GM19467 (cell line): ENCODE results near the gene NRM.
"Not testable (repeated sequence)": the region's sequence is repeated elsewhere in the genome, so short reads cannot be mapped to it uniquely, and the experiment has no call there.

Experiments used
- ATAC-seq: cut with Tn5 transposase; IDR thresholded peaks from one replicate; pipeline ENCODE4 v1.9.1; 2021; ENCODE audit warnings: mild to moderate bottlenecking, moderate library complexity; ENCODE audit not compliant: unreplicated experiment

Gene NRM, protein sequence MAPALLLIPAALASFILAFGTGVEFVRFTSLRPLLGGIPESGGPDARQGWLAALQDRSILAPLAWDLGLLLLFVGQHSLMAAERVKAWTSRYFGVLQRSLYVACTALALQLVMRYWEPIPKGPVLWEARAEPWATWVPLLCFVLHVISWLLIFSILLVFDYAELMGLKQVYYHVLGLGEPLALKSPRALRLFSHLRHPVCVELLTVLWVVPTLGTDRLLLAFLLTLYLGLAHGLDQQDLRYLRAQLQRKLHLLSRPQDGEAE

DNA sequence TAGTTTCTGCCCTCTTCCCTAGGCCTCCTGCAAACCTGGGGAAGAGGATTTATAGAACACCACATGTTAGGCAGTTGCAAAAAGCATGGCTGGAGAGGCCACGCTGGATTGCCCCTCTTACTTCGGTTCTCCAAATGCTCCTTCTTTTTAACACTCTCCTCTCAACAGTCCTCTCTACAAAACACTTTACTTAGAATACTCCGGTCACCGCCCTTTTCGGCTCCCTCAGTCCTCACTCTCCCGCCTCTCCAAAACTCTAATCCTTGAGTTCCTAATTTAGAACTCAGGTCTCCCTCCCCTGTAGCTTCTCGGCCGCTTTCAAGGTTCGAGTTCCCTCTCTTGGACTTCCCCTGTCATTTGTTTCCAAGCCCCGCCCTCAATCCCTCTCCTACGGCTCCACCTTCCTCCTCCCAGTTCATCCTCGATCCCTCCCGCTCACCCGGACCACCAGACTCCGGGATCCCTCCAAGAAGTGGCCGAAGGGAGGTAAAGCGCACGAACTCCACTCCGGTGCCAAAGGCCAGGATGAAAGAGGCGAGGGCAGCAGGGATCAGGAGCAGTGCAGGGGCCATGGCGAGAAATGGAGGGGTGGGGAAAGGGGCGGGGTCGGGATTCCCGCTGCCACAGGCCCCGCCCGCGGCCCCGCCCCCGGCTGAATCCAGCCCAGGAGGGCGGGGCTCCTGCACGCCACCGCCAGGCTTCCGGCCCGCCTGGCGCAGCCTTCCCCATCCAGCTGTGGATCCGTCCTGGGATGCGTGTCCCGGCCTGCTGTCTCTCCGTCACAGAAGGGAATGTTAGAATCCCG lies at the start of gene NRM:
TSS of gene NRM (minus strand) at position 582 of the 805 bp plus-strand sequence. CDS start at position 572, 10 bp downstream.
- peak; percentile 24 for ATAC-seq

DNA sequence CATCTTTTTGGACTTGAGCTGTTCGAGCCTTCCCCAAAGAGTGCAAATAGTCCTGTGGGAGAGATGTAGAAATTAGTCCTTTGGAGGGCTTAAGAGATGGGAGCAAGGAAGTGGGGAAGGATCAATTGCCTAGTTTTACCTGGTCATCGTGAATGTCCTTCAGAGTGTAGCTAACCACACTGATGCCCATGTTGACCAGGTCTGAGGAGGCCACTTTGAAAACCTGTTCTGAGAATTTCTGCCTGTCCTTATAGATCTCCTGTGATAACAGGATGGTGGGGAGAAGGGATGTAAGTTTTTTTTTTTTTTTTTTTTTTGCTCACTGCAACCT lies 49.7 kb upstream of the NRM start:
- no peak for ATAC-seq

DNA sequence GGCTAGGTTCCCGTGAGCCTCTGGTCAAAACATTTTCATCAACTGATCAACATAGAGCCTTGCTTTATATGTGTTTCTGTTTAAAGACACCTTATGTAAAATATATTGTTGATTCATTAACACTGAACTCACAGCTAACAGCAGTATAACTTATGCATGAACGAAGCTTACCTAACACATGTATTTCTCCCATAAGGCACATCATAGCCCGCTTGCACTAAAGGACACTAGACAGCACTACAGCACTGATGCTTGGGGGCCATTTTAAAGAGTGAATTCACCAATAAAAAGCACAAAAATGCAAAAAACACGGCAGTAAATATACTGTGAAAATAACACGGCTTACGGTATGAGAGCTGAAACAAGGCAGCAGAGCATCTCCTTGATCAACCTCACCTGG lies 47.7 kb upstream of the NRM start:
- no peak for ATAC-seq

DNA sequence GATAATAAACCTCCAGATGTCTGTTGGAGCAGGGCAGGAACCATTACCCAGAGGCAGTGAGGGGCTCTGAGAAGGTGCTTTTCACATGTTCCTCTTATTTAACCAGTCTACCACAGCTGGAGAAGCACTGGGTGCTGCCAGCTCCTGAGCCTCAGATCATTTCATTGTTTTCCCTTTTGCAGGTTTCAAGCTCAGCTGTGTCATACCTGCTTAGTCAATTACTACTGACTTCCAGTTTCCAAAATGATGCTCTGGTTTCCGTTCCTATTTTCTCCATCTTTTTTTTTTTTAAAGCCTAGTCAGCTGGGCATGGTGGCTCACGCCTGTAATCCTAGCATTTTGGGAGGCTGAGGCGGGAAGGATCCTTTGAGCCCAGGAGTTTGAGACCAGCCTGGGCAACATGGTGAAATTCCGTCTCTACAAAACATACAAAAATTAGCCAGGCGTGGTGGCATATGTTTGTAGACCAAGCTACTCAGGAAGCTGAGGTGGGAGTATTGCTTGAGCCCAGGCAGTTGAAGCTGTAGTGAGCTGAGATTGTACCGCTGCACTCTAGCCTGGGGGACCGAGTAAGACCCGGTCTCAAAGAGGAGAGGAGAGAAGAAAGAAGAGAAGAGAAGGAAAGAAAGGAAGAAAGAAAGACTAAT lies 45.0 kb upstream of the NRM start:
- no peak for ATAC-seq

DNA sequence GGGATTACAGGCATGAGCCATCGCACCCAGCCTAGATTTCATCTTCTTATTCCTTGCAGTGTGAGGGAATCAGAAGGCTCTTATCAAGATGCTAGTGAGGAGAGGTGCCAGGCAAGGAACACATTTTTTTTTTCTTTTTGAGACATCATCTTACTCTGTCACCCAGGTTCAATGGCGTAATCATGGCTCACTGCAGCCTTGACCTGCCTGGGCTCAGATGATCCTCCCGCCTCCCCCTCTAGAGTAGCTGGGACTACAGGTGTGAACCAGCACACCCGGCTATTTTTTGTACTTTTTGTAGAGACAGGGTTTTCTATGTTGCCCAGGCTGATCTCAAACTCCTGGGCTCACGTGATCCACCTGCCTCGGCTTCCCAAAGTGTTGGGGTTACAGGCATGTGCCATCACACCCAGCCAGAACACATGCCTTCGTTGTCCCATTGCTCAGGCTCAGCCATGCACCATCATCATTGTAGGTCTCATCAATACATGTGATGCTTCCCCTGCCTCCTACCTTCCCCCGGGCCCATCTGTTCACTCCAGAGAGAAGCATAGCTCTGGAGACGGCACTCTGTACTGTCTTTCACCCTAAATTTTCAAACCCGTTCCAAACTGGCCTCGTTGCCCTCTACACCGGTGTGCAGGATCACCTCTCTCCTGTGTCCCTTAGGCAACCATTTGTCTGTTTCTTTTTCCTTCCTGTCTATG lies 41.6 kb upstream of the NRM start:
- ATAC-seq = no peak

DNA sequence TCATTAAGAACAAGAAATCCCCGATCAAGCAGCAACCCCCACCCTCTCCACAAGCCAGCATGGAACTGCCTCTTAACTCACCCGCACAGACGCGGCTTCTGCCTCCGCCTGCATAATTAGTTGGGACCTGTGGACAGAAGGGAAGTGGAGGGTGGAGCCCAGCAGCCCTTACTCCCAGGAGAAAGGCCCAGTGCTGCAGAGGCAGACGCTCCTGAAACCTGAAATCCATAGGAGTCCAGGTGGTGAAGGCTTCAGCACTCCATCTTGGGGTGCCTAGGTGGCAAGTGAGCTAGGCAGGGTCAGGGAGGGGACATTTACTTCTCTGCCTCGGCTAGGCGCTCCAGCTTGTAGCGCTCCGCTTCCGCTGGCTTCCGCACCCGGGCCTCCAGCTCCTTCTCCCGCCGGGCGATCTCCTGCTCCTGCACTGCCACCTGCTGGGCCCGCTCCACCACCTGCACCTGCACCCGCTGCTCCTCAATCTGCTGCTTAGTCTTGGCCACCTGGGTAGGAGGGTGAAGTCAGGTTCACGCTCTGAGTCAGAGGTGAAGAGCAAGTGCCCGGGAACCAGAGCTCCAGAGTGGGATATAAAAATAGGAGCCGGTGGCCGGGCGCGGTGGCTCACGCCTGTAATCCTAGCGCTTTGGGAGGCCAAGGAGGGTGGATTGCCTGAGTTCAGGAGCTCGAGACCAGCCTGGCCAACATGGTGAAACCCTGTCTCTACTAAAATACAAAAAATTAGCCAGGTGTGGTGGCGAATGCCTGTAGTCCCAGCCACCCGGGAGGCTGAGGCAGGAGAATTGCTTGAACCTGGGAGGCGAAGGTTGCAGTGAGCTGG lies 40.0 kb upstream of the NRM start:
- no peak for ATAC-seq

DNA sequence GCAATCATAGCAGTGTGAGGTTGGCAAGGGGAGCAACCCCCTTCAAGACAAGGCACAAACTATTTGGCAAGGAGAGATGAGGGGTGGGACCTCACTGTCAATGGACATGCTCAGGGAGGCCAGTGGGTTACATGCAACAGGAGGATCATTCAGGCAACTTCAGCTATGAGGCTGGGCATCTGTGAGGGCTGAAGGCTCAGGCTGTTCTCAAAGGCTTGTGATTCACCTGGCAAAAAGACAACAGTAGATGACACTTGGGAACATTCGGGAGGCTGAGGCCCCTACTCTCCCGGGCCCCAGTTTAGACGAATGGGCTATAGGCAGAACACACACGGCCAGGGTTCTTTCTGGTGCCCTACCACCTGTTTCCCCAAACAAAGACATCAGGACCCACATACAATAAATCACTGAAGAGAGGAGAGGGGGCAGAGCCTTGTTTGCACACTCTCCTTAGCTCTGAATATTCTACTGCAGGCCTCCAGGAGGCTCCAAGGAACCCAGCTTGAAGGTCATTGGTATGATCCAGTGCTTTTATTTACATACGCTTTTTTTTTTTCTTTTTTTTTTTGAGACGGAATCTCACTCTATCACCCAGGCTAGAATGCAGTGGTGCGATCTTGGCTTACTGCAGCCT lies 37.3 kb upstream of the NRM start:
- no peak for ATAC-seq

DNA sequence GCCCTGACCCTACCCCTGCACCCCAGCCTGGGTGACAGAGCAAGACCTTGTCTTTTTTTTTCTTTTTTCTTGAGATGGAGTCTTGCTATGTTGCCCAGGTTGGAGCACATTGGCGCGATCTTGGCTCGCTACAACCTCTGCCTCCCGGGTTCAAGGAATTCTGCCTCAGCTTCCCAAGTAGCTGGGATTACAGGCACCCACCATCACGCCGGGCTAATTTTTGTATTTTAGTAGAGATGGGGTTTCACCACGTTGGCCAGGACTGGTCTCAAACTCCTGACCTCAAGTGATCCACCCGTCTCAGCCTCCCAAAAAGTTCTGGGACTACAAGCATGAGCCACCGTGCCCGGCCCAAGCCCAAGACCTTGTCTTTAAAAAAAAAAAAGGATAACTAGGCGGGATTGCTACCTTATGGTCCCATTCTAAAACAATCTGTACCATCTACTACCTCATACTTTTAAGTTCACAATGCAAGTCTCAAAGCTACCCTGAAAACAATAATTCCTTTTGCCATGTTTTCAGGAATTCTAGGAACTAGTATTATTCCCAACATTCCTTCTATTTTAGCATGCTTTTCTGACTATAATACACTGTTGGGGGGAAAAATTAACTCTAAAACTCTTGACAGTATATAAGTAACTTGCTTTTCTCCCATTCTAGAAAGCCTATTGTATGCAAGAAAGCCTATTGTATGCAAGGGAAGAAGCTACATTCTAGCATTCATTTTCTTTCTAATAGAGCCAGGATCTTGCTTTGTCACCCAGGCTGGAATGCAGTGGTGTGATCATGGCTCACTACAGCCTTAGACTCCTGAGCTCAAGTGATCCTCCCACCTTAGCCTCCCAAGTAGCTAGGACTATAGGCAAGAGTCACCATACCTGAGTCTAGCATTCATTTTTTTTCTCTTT lies 36.0 kb upstream of the NRM start:
- ATAC-seq = no peak

DNA sequence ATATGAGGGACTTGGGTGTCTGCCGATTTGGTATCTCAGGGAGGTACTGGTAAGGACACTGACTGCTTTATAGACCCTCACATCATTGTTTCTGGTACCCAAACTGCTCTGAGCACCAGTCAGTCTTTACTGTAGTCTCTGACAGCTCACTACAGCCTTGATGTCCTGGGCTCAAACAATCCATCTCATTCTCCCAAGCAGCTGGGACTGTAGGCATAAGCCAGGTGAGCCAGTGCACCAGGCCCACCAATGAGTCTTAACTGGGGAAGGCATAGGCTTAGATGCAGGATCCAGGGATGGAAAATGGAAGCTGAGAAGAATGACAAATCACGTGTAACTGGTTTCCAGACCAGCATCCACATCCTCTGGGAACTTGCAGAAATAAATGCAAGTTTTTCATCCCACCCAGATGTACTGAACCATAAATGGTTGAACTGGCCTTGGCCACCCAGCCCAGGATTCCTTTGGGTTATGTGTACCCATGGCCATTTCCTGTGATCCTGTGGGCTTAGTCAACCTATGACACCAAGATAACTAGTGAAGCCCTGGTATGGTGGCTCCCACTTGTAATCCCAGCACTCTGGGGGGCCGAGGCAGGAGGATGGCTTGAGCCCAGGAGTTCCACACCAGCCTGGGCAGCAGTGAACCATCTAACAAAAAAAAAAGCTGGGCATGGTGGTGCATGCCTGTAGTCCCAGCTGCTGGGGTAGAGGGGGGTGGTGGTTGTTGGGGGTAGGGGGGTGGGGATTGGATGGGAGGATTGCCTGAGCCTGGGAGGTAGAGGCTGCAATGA lies 35.1 kb upstream of the NRM start:
- ATAC-seq = no peak

DNA sequence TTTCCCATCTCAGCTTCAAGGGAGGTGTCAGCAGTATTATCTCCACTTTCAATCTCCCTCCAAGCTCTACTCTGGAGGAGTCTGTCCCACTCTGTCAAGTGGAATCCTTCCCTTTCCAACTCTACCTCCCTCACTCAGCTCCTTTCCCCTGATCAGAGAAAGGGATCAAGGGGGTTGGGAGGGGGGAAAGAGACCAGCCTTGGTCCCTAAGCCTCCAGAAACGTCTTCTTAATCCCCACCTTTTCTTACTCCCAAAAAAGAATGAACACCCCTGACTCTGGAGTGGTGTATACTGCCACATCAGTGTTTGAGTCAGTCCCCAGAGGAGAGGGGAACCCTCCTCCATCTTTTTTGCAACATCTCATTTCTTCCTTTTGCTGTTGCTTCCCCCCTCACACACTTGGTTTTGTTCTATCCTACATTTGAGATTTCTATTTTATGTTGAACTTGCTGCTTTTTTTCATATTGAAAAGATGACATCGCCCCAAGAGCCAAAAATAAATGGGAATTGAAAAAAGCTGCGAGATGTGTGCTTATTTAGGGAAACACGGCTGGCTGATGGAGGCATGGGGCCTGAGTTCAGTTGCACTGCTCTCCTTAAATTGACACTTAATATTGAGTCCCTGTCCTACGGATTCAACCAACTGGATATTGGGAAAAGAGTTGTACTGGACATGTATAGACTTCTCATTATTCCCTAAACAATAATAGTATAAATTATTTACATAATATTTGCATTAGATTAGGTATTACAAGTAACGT lies 34.3 kb upstream of the NRM start:
- ATAC-seq = no peak

DNA sequence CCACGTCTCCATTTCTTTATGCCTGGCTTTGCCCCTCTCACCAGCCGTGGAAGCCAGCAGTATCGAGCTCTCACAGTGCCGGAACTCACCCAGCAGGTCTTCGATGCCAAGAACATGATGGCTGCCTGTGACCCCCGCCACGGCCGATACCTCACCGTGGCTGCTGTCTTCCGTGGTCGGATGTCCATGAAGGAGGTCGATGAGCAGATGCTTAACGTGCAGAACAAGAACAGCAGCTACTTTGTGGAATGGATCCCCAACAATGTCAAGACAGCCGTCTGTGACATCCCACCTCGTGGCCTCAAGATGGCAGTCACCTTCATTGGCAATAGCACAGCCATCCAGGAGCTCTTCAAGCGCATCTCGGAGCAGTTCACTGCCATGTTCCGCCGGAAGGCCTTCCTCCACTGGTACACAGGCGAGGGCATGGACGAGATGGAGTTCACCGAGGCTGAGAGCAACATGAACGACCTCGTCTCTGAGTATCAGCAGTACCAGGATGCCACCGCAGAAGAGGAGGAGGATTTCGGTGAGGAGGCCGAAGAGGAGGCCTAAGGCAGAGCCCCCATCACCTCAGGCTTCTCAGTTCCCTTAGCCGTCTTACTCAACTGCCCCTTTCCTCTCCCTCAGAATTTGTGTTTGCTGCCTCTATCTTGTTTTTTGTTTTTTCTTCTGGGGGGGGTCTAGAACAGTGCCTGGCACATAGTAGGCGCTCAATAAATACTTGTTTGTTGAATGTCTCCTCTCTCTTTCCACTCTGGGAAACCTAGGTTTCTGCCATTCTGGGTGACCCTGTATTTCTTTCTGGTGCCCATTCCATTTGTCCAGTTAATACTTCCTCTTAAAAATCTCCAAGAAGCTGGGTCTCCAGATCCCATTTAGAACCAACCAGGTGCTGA lies 33.3 kb upstream of the NRM start:
- ATAC-seq = not testable (repeated sequence)

DNA sequence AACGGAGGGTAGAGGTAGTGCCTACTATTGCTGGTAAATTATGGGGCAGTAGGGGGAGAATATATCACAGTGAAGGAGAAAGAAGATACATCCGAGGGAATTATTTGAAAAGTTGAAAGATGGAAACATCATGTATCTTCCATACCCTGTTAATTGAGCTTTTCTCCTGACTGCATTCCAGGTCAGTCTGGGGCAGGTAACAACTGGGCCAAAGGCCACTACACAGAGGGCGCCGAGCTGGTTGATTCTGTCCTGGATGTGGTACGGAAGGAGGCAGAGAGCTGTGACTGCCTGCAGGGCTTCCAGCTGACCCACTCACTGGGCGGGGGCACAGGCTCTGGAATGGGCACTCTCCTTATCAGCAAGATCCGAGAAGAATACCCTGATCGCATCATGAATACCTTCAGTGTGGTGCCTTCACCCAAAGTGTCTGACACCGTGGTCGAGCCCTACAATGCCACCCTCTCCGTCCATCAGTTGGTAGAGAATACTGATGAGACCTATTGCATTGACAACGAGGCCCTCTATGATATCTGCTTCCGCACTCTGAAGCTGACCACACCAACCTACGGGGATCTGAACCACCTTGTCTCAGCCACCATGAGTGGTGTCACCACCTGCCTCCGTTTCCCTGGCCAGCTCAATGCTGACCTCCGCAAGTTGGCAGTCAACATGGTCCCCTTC lies 32.5 kb upstream of the NRM start:
- ATAC-seq = not testable (repeated sequence)

DNA sequence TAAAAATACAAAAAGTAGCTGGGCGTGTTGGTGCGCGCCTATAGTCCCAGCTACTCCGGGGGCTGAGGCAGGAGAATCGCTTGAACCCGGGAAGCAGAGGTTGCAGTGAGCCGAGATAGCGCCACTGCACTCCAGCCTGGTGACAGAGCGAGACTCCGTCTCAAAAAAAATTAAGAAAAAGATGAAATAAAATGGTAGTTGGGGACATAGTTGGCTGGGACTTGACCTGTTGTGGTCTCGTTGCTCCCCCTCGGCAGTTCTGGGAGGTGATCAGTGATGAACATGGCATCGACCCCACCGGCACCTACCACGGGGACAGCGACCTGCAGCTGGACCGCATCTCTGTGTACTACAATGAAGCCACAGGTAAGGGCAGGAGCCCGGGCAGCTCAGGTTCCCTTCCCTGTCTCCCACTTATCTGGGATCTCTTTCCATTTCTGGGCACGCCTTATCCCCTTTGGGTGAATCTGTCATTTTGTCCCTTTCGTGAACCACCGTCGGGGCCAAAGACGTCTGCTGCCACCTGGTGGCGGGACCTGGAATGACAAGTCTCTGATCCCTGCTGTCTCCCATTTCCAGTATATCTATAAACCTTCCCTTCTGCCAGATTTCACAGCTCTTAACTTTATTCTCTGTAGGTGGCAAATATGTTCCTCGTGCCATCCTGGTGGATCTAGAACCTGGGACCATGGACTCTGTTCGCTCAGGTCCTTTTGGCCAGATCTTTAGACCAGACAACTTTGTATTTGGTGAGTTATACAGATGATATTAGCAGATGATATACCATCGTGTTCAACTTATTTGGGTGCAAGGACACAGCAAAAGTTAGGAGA lies 31.7 kb upstream of the NRM start:
- ATAC-seq = no peak

DNA sequence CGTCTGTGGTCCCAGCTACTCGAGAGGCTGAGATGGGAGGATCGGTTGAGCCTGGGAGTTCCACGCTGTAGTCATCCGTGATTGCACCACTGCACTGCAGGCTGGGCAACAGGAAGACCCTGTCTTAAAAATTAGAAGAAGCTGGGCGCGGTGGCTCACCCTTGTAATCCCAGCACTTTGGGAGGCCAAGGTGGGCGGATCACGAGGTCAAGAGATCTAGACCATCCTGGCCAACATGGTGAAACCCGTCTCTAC lies 31.2 kb upstream of the NRM start:
- ATAC-seq = not testable (repeated sequence)
